SKM-1 (cell line): ENCODE results near the gene HELT.
"Not testable (repeated sequence)": the region's sequence is repeated elsewhere in the genome, so short reads cannot be mapped to it uniquely, and the experiment has no call there.

ENCODE experiments used
- DNase-seq: peaks from one replicate; lab custom pipeline; 2025; ENCODE audit not compliant: unreplicated experiment; lab: John Stamatoyannopoulos, UW

HELT gene

DNA sequence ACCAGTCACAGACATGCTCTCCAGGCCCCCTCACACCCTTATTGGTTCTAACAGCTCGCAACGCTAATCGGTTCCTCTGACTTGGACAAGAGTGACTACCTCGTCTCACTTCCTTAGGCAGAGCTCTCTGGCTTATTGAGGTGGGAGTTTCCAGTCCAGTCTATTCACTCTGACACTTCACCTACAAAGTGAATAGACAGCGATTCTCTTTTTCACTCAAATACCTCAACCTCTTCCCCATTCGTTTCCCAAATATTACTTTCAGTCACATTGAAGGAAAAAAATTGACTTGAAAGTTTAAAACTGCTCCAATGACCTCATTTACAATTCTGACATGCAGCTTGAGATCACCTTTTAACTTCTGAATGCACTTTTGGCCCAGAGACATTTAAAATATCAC, 17.7 kb downstream of the HELT start:
- DNase-seq = no peak

DNA sequence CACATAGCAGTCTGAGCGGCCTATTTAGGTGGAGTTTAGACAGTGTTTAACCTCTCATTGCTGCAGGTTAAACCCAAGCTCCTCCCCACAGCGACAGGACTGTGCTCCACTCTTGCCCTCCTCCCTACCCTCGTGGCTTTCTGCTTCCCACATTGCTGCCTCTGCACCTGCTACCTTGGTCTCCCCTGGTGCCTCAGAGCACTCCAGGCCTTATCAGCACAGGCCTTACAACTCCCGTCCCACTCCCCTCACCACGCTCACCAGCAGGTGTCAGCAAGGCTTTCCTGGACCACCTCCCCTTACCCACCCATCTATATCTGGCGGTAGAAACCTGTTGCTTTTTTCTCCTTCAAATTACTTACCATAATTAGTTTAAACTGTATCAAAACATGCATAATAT, 18.6 kb downstream of the HELT start:
- no peak for DNase-seq

GRCh38 chr4:185039508-185040273, 21.4 kb downstream of the HELT start:
- DNase-seq = peak; percentile 61

GRCh38 chr4:185040523-185040922, 22.2 kb downstream of the HELT start:
- DNase-seq = no peak

DNA sequence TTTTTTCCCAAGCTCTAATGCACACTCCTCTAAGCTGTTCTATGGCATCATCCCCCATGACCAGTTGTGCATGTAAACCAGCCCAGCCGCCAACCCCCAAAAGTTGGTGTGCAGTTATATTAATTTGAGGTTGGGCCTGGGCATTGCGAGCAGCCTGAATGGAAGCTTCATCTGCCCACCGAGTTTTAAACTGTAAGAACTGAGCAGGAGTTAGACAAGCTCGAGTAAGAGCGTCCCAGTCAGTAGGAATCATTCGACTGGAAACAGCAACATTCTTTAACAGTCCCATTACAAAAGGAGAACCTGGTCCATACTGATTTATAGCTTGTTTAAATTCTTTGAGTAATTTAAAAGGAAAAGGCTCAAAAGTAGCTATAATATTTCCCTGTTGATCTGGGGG, 32.0 kb downstream of the HELT start:
- not testable (repeated sequence) for DNase-seq

DNA sequence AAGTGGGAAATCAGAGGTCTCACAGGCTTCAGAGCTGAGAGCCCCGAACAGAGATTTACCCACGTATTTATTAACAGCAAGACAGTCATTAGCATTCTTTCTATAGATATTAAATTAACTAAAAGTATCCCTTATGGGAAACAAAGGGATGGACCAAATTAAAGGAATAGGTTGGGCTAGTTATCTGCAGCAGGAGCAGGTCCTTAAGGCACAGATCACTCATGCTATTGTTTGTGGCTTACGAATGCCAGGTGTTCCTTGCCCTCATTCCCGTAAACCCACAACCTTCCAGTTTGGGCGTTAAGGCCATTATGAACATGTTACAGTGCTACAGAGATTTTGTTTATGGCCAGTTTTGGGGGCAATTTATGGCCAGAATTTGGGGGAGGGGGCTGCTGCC, 33.0 kb downstream of the HELT start:
- not testable (repeated sequence) for DNase-seq

DNA sequence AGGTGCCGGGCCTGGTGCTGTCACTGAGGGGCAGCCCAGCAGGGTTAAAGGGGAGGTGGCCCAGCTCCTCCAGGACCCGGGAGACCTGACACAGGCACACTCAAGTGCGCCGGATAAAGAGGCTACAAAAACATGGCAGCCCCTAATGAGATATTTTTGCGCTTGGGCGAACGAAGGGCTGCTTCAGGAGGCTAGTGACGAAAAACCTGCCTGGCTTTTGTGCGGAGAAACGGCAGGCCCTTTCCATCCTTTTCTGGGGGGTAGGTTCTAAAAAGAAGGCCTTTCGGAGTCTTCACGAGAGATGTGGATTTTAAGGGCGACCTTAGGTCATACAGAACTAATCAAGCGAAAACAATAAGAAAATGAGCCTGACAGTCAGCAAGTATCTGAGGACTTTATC, 35.5 kb downstream of the HELT start:
- no peak for DNase-seq

DNA sequence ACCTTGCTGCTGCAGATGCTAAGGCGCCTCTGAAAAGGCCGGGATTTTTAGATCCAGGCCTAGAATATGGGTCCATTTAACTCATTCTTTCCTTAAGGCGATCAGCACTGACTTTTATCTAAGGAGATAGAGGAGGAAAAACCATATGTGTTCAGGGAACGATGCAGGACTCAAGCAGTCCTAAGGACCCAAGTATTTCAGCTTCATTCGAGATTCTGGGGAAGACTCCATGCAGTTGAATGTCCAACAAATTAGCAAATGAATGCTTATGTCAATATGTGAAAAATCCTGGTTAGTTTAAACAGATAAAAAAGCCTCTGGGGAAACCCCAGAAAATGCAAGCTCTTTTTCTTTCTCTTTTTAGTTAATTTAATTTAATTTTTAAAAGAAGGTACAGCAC, 36.0 kb downstream of the HELT start:
- no peak for DNase-seq

- no peak for DNase-seq
Observed at GRCh38 chr4:185054886-185055285, 36.6 kb downstream of the HELT start.

- no peak for DNase-seq
Observed at GRCh38 chr4:185061610-185062009, 43.3 kb downstream of the HELT start.

GRCh38 chr4:185062606-185063005, 44.3 kb downstream of the HELT start:
- no peak for DNase-seq

DNA sequence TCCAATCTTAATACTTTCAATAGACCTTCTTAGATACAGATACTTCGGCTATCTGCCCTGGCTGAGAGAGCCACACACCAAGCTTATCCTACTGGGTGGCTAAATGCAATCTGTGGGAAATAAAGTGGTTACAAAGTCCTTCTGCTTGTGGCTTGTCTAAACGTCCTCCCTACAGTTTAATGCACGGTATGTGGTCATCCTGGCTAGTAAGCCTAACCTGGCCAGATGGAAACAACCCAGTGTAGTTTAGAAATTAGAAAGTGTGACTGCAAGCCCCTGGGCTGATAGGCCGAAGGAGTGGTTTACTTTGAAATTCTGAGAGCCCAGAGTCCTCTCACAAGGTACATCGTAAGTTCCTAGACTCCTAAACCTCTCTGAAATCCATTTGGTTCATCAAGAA, 47.9 kb downstream of the HELT start:
- no peak for DNase-seq

GRCh38 chr4:185068837-185069236, 50.5 kb downstream of the HELT start:
- DNase-seq = no peak
